ENCODE data around the gene EEF1G.

DNA sequence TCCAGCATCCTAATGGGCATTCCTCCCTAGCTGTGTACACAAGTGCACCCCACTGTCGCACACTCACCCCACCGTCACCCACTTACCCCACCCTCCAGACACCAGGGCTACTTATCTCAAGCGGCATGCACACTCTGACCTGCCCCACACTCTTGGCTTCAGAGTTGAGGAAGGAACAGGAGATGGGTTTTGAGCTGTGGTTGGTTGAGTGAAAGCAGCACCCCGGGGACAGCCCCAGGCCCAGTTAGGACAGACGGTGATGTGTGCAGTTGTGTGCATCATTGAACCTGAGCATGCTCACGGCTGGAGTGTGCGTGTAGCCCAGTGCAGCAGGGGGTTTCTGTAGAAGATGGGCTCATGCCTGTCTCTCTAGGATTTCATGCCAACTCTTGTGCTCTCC, 59.5 kb downstream of the EEF1G start:
- TF ChIP-seq, protein P1, sequence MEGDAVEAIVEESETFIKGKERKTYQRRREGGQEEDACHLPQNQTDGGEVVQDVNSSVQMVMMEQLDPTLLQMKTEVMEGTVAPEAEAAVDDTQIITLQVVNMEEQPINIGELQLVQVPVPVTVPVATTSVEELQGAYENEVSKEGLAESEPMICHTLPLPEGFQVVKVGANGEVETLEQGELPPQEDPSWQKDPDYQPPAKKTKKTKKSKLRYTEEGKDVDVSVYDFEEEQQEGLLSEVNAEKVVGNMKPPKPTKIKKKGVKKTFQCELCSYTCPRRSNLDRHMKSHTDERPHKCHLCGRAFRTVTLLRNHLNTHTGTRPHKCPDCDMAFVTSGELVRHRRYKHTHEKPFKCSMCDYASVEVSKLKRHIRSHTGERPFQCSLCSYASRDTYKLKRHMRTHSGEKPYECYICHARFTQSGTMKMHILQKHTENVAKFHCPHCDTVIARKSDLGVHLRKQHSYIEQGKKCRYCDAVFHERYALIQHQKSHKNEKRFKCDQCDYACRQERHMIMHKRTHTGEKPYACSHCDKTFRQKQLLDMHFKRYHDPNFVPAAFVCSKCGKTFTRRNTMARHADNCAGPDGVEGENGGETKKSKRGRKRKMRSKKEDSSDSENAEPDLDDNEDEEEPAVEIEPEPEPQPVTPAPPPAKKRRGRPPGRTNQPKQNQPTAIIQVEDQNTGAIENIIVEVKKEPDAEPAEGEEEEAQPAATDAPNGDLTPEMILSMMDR (IDR thresholded peaks at IDR 0.05), result no peak
- TF ChIP-seq EZH2 (IDR thresholded peaks at IDR 0.05; ENCODE audit: borderline replicate concordance, insufficient read depth, low read depth, low read length, poor library complexity, severe bottlenecking), result no peak

Measured in B cell (primary cell).